Nephron progenitor cell (in vitro differentiated cells): ENCODE results near the gene ZNF839.

Source experiments
- DNase-seq: peaks from one replicate; pipeline ENCODE4 v3.0.0; 2021
- H3K27ac Mint-ChIP-seq: 2 replicates; pipeline ENCODE4 v1.8.0; 2021; ENCODE audit warnings: mild to moderate bottlenecking, moderate library complexity, mixed read lengths
- H3K27me3 Mint-ChIP-seq: 2 replicates; pipeline ENCODE4 v1.8.0; 2021; ENCODE audit warnings: mild to moderate bottlenecking, low read depth, mixed read lengths; ENCODE audit not compliant: poor library complexity
- H3K36me3 Mint-ChIP-seq: 2 replicates; pipeline ENCODE4 v1.8.0; 2021; ENCODE audit warnings: low read depth, mixed read lengths
- H3K4me1 Mint-ChIP-seq: 2 replicates; pipeline ENCODE4 v1.8.0; 2021; ENCODE audit warnings: mixed read lengths
- H3K4me3 Mint-ChIP-seq: 2 replicates; pipeline ENCODE4 v1.8.0; 2021; ENCODE audit warnings: mild to moderate bottlenecking, moderate library complexity, mixed read lengths
- H3K9me3 Mint-ChIP-seq: 2 replicates; pipeline ENCODE4 v1.8.0; 2021; ENCODE audit warnings: mild to moderate bottlenecking, moderate library complexity, mixed read lengths
- TF ChIP-seq, protein P1 (sequence below): fragments of 200-600 bp; sonication (generic); IDR thresholded peaks from 2 replicates; pipeline ENCODE4 v1.5.0; 2021; ENCODE audit warnings: antibody characterized with exemption

Gene ZNF839

DNA sequence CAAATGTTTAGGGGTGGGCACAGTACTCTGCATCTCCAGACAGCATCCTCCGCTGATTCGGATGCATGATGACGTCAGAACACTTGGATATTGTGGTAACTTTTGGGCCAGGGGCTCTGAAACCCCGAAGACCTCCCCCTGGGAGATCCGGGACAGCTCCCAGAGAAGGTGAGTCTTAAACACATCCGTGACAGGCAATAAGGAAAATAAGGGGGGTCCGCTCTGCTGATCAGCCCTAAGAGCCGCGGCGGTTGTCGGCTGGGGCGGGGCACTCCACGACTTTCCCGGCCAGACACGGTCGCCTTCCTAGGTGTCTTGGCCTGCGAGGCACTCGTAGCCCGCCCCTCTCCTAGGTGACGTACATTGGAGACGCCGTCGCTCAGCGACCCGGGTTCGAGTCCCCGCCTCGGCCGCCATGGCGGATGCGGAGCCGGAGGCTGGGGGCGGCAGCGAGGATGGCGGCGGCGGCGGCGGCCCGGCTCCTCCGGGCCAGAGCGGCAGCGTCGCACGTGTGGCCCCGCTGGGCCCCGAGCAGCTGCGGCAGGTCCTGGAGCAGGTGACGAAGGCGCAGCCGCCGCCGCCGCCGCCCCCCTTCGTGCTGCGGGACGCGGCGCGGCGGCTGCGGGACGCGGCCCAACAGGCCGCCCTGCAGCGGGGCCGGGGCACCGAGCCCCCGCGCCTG is at the start of gene ZNF839:
TSS of gene ZNF839 (plus strand) at position 396 of the 682 bp plus-strand sequence. CDS start at position 416, 20 bp downstream.
- Mint-ChIP-seq H3K27me3 (peaks cover 15% of the 10 kb centered on the region), H3K4me1 (peaks cover 54% of the 10 kb centered on the region), H3K9me3 (no peaks in the 10 kb centered on the region), H3K27ac (peak within 1 kb of the TSS; percentile 96), H3K36me3 (peaks cover 5% of the 10 kb centered on the region), H3K4me3 (peak within 1 kb of the TSS; percentile 94)
- peak; percentile 93 for DNase-seq
- TF ChIP-seq, protein P1, sequence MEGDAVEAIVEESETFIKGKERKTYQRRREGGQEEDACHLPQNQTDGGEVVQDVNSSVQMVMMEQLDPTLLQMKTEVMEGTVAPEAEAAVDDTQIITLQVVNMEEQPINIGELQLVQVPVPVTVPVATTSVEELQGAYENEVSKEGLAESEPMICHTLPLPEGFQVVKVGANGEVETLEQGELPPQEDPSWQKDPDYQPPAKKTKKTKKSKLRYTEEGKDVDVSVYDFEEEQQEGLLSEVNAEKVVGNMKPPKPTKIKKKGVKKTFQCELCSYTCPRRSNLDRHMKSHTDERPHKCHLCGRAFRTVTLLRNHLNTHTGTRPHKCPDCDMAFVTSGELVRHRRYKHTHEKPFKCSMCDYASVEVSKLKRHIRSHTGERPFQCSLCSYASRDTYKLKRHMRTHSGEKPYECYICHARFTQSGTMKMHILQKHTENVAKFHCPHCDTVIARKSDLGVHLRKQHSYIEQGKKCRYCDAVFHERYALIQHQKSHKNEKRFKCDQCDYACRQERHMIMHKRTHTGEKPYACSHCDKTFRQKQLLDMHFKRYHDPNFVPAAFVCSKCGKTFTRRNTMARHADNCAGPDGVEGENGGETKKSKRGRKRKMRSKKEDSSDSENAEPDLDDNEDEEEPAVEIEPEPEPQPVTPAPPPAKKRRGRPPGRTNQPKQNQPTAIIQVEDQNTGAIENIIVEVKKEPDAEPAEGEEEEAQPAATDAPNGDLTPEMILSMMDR = no peak

DNA sequence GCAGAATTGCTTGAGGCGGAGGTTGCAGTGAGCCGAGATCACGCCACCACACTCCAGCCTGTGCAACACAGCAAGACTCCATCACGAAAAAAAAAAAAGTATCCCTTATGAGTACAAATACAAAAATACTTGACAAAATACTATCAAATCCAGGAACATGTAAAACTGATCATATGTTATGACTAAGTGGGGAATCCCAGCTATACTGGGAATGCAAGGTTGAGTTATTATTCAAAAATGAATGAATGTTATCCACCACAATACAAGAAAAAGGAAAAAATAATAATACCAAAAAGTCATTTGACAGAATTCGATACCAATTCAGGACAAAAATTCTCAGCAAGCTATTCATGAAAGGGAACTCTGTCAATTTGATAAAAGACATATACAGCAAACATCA is 47.2 kb upstream of the ZNF839 start:
- no peak for DNase-seq
- no peak overlapping the region for H3K4me3 Mint-ChIP-seq
- TF ChIP-seq, protein P1 = no peak
- H3K36me3 Mint-ChIP-seq = peaks cover 13% of the 10 kb centered on the region
- H3K27ac Mint-ChIP-seq = no peak overlapping the region
- peaks cover 13% of the 10 kb centered on the region for H3K9me3 Mint-ChIP-seq
- H3K27me3 Mint-ChIP-seq = no peaks in the 10 kb centered on the region
- no peaks in the 10 kb centered on the region for H3K4me1 Mint-ChIP-seq

DNA sequence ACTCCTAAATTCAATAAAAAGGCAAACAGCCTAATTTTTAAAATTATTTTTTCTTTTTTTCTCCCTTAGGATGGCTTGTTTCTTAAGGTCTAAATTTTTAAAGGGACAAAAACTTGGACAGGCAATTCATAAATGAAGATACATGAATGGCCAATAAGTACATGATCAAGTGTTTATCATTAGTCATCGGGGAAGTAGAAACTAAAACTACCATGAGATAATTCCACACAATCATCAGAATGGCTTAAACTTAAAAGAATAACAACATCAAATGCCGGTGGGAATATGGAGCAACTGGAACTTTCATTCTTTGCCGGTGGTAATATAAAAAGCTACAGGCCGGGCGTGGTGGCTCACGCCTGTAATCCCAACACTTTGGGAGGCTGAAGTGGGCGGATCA is 43.7 kb upstream of the ZNF839 start:
- no peak for DNase-seq
- Mint-ChIP-seq H3K36me3 (peaks cover 13% of the 10 kb centered on the region), H3K4me3 (no peak overlapping the region), H3K4me1 (peaks cover 4% of the 10 kb centered on the region), H3K27ac (no peak overlapping the region), H3K27me3 (no peaks in the 10 kb centered on the region), H3K9me3 (peaks cover 13% of the 10 kb centered on the region)
- TF ChIP-seq, protein P1 = no peak

DNA sequence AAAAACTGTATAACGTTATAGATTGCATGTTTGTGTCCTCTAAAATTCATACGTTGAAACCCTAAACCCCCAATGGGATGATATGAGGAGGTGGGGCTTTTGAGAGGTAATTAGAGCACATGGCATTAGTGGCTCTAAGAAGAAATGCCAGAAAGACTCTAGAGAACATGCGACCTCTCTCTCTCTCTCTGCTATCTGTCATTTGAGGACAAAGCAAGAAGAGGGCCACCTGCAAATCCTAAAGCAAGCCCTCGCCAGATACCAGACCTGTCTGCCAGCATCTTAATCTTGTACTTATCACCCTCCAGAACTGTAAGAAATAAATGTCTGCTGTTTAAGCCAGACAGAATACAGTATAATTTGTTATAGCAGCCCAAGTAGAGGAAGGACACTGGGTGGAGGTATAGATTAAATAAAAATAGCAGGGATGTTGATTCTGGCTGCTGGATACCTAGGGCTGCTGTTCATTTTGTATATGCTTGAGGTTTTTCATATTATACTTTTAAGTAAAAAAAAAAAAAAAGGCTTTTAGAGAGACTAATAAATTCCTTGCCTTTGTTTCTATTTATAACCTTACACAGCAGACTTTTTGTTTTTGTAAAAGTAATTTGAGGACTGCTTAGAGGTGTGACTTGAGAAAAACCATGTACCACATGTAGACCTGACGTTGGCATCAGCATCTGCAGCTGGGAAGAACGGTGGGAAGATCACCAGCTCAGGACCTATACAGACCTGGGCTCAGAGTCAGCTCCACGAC is 41.5 kb upstream of the ZNF839 start:
- Mint-ChIP-seq H3K36me3 (peaks cover 18% of the 10 kb centered on the region), H3K4me3 (no peak overlapping the region), H3K9me3 (peaks cover 13% of the 10 kb centered on the region)

DNA sequence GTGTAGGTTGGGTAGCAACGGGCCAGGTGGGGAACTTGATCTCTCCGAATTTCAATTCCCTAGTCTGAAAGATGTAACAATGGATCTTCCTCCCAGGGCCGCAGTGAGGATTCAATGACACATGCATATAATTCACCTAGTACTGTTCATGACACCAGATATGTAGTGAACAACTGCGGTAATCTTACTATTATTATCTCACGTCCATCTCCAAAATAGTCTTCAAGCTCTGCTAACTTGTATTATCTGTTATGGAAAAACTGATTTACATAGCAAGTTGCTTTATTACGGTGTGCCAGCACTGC is 41.0 kb upstream of the ZNF839 start:
- peaks cover 13% of the 10 kb centered on the region for H3K9me3 Mint-ChIP-seq
- peaks cover 4% of the 10 kb centered on the region for H3K4me1 Mint-ChIP-seq
- H3K27ac Mint-ChIP-seq = no peak overlapping the region
- no peak for DNase-seq
- no peak overlapping the region for H3K4me3 Mint-ChIP-seq
- peaks cover 18% of the 10 kb centered on the region for H3K36me3 Mint-ChIP-seq
- TF ChIP-seq, protein P1 = no peak
- no peaks in the 10 kb centered on the region for H3K27me3 Mint-ChIP-seq

More for the DNA sequence above, 41.5 kb upstream of the ZNF839 start:
- no peaks in the 10 kb centered on the region for H3K27me3 Mint-ChIP-seq
- DNase-seq = no peak
- peaks cover 4% of the 10 kb centered on the region for H3K4me1 Mint-ChIP-seq
- no peak overlapping the region for H3K27ac Mint-ChIP-seq
- TF ChIP-seq, protein P1 = no peak

DNA sequence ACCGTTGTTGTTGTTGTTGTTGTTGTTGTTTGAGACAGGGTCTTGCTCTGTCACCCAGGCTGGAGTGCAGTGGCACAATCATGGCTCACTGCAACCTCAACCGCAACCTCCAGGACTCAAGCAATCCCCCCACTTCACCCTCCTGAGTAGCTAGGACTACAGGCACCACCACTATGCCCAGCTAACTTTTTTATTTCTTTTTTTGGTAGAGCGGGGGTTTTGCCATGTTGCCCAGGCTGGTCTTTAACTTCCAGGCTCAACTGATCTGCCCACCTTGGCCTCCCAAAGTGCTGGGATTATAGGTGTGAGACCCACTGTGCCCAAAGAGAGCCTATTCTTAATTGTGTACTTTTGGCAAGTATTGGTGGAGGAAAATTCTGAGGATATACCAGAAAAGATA is 40.3 kb upstream of the ZNF839 start:
- DNase-seq = no peak
- H3K36me3 Mint-ChIP-seq = peaks cover 18% of the 10 kb centered on the region
- peaks cover 8% of the 10 kb centered on the region for H3K4me1 Mint-ChIP-seq
- H3K4me3 Mint-ChIP-seq = no peak overlapping the region
- no peaks in the 10 kb centered on the region for H3K27me3 Mint-ChIP-seq
- TF ChIP-seq, protein P1 = no peak
- peaks cover 13% of the 10 kb centered on the region for H3K9me3 Mint-ChIP-seq
- H3K27ac Mint-ChIP-seq = no peak overlapping the region
